K562 (cell line): Measurements from ENCODE around the gene LENG9. TPM values are rescaled to one million over a fixed set of nuclear protein-coding genes. Genes with fewer than 3 reads are reported as not detected.
A peak's percentile ranks its signal among the peaks of the same experiment; 100 is the strongest.

Experiments used
- C11orf30 ChIP-seq: fragments of 450-650 bp; IDR thresholded peaks from 2 replicates; pipeline ENCODE4 v1.6.1; 2016; ENCODE audit warnings: low read depth, mild to moderate bottlenecking
- CCNT2 ChIP-seq: IDR thresholded peaks from 2 replicates; pipeline ENCODE4 v1.6.1; 2011; ENCODE audit warnings: borderline replicate concordance, low read depth, mild to moderate bottlenecking, moderate library complexity, mixed read lengths, low read length; ENCODE audit not compliant: insufficient read length; ENCODE audit errors: extremely low read depth
- CREM ChIP-seq: IDR thresholded peaks from 2 replicates; pipeline ENCODE4 v1.6.1; 2014; ENCODE audit warnings: antibody characterized with exemption, low read depth
- CXXC5 ChIP-seq: fragments of 250-450 bp; sonication (Bioruptor Pico); IDR thresholded peaks from 2 replicates; pipeline ENCODE4 v1.8.0; 2022; ENCODE audit warnings: inconsistent platforms, mild to moderate bottlenecking, moderate library complexity
- FOXM1 ChIP-seq, 2 experiments: fragments of 450-650 bp in 1 of 2; sonication (generic) in 1 of 2; formaldehyde crosslinking in 1 of 2; IDR thresholded peaks; 2 replicates each; pipeline versions ENCODE4 v1.6.1 to v1.9.0; 2017 to 2022; ENCODE audit warnings: low read depth in 2 of 2, mild to moderate bottlenecking in 2 of 2, missing genetic modification reagents in 1 of 2, moderate library complexity in 1 of 2
- POLR2G ChIP-seq: fragments of 200-400 bp; formaldehyde crosslinking; IDR thresholded peaks from 2 replicates; pipeline ENCODE4 v1.6.1; 2017; ENCODE audit warnings: low read depth, mild to moderate bottlenecking, antibody characterized with exemption, low read length, moderate library complexity
- RNF2 ChIP-seq: sonication (generic); IDR thresholded peaks from 2 replicates; pipeline ENCODE4 v1.6.1; 2016
- SMC3 ChIP-seq: conservative IDR thresholded peaks from 2 replicates; pipeline ENCODE4 v1.6.1; 2011; ENCODE audit warnings: low read depth, low read length, improper control_type of control experiment; ENCODE audit not compliant: insufficient read depth
- SUPT5H ChIP-seq: fragments of 450-650 bp; IDR thresholded peaks from 2 replicates; pipeline ENCODE4 v1.6.1; 2016
- ZNF146 ChIP-seq: IDR thresholded peaks from one replicate; pipeline ENCODE4 v1.6.1; 2018; ENCODE audit warnings: missing compliant biosample characterization; ENCODE audit not compliant: unreplicated experiment
- ZNF282 ChIP-seq: sonication (generic); formaldehyde crosslinking; IDR thresholded peaks from 2 replicates; pipeline ENCODE4 v1.8.1; 2023; ENCODE audit warnings: missing genetic modification reagents
- ZNF324 ChIP-seq: fragments of 250-450 bp; sonication (Bioruptor Pico); IDR thresholded peaks from 2 replicates; pipeline ENCODE4 v1.4.0; 2020; ENCODE audit warnings: mild to moderate bottlenecking
- ZNF695 ChIP-seq: fragments of 450-650 bp; formaldehyde crosslinking; IDR thresholded peaks from 2 replicates; pipeline ENCODE4 v1.4.0; 2020; ENCODE audit warnings: mild to moderate bottlenecking, moderate library complexity
- polyA plus RNA-seq, 8 experiments: library from polyadenylated mRNA; depleted of rRNA in 4 of 8; stranded (reverse) in 5 of 8; unstranded in 3 of 8; fragments of >200 nt; fragmentation: Nextera tagmentation in 2 of 8; fragmentation: Illumina TruSeq in 1 of 8; extraction: Ambion mirVana in 2 of 8; extraction: Trizol in 1 of 8; gene quantifications; 2 replicates each; pipeline versions ENCODE4 v1.2.1 to v1.2.3, GENCODE V29; 2011 to 2014; ENCODE audit warnings: inconsistent platforms in 1 of 8, missing spikeins in 1 of 8
- total RNA-seq, 7 experiments: library from RNA; depleted of rRNA in 6 of 7; stranded (reverse); fragments of >200 nt in 6 of 7; fragmentation: Illumina TruSeq in 2 of 7; extraction: Trizol in 2 of 7; gene quantifications; 2 replicates each; pipeline versions ENCODE4 v1.2.1 to v1.2.3, GENCODE V29; 2011 to 2021; ENCODE audit warnings: low replicate concordance in 1 of 7
- TF ChIP-seq, protein P1 (sequence below): fragments of 450-650 bp; IDR thresholded peaks from 2 replicates; pipeline ENCODE4 v1.6.1; 2016; ENCODE audit warnings: low read depth
- TF ChIP-seq, protein P2 (sequence below): fragments of 200-800 bp; sonication (Bioruptor generic); IDR thresholded peaks from 2 replicates; pipeline ENCODE4 v1.6.1; 2017; ENCODE audit warnings: missing genetic modification characterization, missing compliant biosample characterization

The LENG9 gene
- total and polyA plus RNA-seq, 9 of the 15 experiments (the other 6 are each of a cell fraction or from before 2014, with no cell fraction given), result 0.06 to 0.64 (median 0.33) TPM; not detected in 1

- TF ChIP-seq, protein P1, sequence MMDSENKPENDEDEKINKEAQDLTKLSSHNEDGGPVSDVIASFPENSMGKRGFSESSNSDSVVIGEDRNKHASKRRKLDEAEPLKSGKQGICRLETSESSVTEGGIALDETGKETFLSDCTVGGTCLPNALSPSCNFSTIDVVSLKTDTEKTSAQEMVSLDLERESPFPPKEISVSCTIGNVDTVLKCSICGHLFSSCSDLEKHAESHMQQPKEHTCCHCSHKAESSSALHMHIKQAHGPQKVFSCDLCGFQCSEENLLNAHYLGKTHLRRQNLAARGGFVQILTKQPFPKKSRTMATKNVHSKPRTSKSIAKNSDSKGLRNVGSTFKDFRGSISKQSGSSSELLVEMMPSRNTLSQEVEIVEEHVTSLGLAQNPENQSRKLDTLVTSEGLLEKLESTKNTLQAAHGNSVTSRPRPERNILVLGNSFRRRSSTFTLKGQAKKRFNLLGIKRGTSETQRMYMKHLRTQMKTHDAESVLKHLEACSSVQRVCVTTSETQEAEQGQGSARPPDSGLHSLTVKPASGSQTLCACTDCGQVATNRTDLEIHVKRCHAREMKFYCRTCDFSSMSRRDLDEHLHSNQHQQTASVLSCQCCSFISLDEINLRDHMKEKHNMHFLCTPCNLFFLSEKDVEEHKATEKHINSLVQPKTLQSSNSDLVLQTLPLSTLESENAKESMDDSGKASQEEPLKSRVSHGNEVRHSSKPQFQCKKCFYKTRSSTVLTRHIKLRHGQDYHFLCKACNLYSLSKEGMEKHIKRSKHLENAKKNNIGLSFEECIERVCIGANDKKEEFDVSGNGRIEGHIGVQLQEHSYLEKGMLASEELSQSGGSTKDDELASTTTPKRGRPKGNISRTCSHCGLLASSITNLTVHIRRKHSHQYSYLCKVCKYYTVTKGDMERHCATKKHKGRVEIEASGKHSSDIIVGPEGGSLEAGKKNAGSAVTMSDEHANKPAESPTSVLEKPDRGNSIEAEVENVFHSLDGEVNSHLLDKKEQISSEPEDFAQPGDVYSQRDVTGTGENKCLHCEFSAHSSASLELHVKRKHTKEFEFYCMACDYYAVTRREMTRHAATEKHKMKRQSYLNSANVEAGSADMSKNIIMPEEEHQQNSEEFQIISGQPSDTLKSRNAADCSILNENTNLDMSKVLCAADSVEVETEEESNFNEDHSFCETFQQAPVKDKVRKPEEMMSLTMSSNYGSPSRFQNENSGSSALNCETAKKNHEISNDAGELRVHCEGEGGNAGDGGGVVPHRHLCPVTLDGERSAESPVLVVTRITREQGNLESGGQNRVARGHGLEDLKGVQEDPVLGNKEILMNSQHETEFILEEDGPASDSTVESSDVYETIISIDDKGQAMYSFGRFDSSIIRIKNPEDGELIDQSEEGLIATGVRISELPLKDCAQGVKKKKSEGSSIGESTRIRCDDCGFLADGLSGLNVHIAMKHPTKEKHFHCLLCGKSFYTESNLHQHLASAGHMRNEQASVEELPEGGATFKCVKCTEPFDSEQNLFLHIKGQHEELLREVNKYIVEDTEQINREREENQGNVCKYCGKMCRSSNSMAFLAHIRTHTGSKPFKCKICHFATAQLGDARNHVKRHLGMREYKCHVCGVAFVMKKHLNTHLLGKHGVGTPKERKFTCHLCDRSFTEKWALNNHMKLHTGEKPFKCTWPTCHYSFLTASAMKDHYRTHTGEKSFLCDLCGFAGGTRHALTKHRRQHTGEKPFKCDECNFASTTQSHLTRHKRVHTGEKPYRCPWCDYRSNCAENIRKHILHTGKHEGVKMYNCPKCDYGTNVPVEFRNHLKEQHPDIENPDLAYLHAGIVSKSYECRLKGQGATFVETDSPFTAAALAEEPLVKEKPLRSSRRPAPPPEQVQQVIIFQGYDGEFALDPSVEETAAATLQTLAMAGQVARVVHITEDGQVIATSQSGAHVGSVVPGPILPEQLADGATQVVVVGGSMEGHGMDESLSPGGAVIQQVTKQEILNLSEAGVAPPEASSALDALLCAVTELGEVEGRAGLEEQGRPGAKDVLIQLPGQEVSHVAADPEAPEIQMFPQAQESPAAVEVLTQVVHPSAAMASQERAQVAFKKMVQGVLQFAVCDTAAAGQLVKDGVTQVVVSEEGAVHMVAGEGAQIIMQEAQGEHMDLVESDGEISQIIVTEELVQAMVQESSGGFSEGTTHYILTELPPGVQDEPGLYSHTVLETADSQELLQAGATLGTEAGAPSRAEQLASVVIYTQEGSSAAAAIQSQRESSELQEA, result no peak
- no peak for TF ChIP-seq ZNF695 (CRISPR knock-in tag)
- TF ChIP-seq, protein P2, sequence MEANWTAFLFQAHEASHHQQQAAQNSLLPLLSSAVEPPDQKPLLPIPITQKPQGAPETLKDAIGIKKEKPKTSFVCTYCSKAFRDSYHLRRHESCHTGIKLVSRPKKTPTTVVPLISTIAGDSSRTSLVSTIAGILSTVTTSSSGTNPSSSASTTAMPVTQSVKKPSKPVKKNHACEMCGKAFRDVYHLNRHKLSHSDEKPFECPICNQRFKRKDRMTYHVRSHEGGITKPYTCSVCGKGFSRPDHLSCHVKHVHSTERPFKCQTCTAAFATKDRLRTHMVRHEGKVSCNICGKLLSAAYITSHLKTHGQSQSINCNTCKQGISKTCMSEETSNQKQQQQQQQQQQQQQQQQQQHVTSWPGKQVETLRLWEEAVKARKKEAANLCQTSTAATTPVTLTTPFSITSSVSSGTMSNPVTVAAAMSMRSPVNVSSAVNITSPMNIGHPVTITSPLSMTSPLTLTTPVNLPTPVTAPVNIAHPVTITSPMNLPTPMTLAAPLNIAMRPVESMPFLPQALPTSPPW (CRISPR knock-in tag), result no peak; the same call in 1 of the 2 replicates
- 0 out of 2 replicates have a peak, but pooled peaks have one; percentile 13 for TF ChIP-seq ZNF282 (CRISPR knock-in tag)
- TF ChIP-seq CCNT2, result peak; percentile 4
- peak; percentile 49; the same call in 1 of the 2 replicates for TF ChIP-seq CXXC5
- TF ChIP-seq ZNF146 (CRISPR knock-in tag), result peak; percentile 5
- TF ChIP-seq SUPT5H, result peak; percentile 37
- no peak for TF ChIP-seq ZNF324 (CRISPR knock-in tag)
- 0 out of 2 replicates have a peak, but pooled peaks have one; percentile 33 for TF ChIP-seq RNF2
- TF ChIP-seq CREM, result peak; percentile 46; the same call in 1 of the 2 replicates
- peak; percentile 72 for TF ChIP-seq POLR2G
- TF ChIP-seq SMC3, result no peak
- no peak for TF ChIP-seq C11orf30
- TF ChIP-seq FOXM1 (IDR thresholded peaks at IDR 0.05; ENCODE audit: low read depth), result no peak
- TF ChIP-seq FOXM1 (CRISPR knock-in tag; IDR thresholded peaks at IDR 0.05; ENCODE audit: low read depth), result peak; percentile 28; the same call in 1 of the 2 replicates
These were observed at the start of gene LENG9 (continued) for GRCh38 chr19:54463531-54464043.
